ENCODE data around the gene TSHZ3. TPM values are rescaled to one million over a fixed set of nuclear protein-coding genes. Genes with fewer than 3 reads are reported as not detected.

The TSHZ3 gene
- total RNA-seq, 1 experiment from 2014 or later = 3.2 TPM

DNA sequence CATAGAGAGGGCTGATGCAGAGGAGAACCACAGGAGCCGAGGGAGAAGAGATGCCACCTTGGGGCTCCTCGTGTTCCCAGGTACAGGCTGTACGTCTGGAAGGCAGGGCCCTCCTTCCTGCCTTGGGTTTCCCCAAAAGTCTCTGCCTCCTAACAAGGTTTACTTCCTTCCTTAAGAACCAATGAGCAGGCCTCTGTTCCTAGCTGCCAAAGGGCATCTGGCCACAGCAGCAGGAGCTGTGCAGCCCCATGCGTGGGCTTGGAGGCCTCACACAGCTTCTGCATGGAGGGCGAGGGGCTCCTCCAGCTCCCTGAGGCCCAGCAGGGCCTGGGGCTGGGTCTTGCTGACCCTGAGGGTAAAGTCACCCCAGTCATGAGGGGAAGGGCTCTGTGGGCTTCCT, 40.6 kb upstream of the TSHZ3 start:
- Histone ChIP-seq H4K5ac (ENCODE audit: insufficient read length, low read depth, low read length) (no peak overlapping the region), H3K23ac (ENCODE audit: insufficient read length, low read depth, low read length) (no peak overlapping the region), H2AK5ac (ENCODE audit: insufficient read length, low read length) (no peak overlapping the region), H3K79me2 (ENCODE audit: insufficient read depth, low read length) (no peaks in the 10 kb centered on the region), H3K4ac (ENCODE audit: low read depth, low read length) (no peak overlapping the region), H3K27me3 (ENCODE audit: insufficient read depth, low read length) (no peaks in the 10 kb centered on the region), H3K4me2 (ENCODE audit: insufficient read depth, insufficient read length, low read length) (no peak overlapping the region), H2BK120ac (ENCODE audit: low read depth, low read length, poor library complexity, severe bottlenecking) (no peak overlapping the region), H3K9me3 (ENCODE audit: control insufficient read depth, low read depth, low read length) (no peaks in the 10 kb centered on the region), H3T11ph (ENCODE audit: low read length) (no peak overlapping the region), H2BK20ac (ENCODE audit: low read depth, low read length, poor library complexity, severe bottlenecking) (no peak overlapping the region), H3K27ac (ENCODE audit: insufficient read length, low read depth, low read length) (no peak overlapping the region), H4K8ac (replicated peaks; ENCODE audit: insufficient read length, low read depth, low read length) (no peak overlapping the region), H3K79me1 (ENCODE audit: insufficient read depth, low read depth, low read length, poor library complexity, severe bottlenecking) (no peaks in the 10 kb centered on the region), H3K18ac (ENCODE audit: insufficient read length, low read depth, low read length) (no peak overlapping the region), H2BK5ac (ENCODE audit: insufficient read length, low read length) (no peak overlapping the region), H3K56ac (ENCODE audit: insufficient read length, low read depth, low read length) (no peak overlapping the region), H2BK12ac (ENCODE audit: insufficient read length, low read depth, low read length) (no peak overlapping the region), H4K20me1 (ENCODE audit: control insufficient read depth, insufficient read depth, insufficient read length) (no peaks in the 10 kb centered on the region), H2BK15ac (ENCODE audit: low read depth, low read length) (no peak overlapping the region), H3K9ac (ENCODE audit: extremely low read depth, insufficient read length, low read length) (no peak overlapping the region), H2AFZ (ENCODE audit: low read length) (no peak overlapping the region), H3K23me2 (ENCODE audit: insufficient read length, low read depth, low read length, poor library complexity, severe bottlenecking) (no peaks in the 10 kb centered on the region), H4K91ac (ENCODE audit: insufficient read length, low read depth, low read length) (no peak overlapping the region), H3K14ac (ENCODE audit: insufficient read depth, low read length) (peak overlapping the region; percentile 41; the same call in 1 of the 2 replicates), H3K4me1 (ENCODE audit: insufficient read depth, low read length) (peaks cover 2% of the 10 kb centered on the region; the same call in 1 of the 2 replicates)
- TF ChIP-seq, protein P1, sequence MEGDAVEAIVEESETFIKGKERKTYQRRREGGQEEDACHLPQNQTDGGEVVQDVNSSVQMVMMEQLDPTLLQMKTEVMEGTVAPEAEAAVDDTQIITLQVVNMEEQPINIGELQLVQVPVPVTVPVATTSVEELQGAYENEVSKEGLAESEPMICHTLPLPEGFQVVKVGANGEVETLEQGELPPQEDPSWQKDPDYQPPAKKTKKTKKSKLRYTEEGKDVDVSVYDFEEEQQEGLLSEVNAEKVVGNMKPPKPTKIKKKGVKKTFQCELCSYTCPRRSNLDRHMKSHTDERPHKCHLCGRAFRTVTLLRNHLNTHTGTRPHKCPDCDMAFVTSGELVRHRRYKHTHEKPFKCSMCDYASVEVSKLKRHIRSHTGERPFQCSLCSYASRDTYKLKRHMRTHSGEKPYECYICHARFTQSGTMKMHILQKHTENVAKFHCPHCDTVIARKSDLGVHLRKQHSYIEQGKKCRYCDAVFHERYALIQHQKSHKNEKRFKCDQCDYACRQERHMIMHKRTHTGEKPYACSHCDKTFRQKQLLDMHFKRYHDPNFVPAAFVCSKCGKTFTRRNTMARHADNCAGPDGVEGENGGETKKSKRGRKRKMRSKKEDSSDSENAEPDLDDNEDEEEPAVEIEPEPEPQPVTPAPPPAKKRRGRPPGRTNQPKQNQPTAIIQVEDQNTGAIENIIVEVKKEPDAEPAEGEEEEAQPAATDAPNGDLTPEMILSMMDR (conservative IDR thresholded peaks at IDR 0.05) = no peak
- Mint-ChIP-seq H3K27ac (no peak overlapping the region), H3K27me3 (ENCODE audit: low read depth) (no peaks in the 10 kb centered on the region), H3K4me3 (no peak overlapping the region), H3K9me3 (0 out of 5 replicates have a peak, but pooled peaks cover 0 to 2% of the 10 kb centered on the region in 2 experiments), H3K4me1 (peaks cover 17 to 24% of the 10 kb centered on the region in 2 experiments), H3K36me3 (ENCODE audit: insufficient read depth in 1 of 3, low read depth in 3 of 3) (no peaks in the 10 kb centered on the region)
- no peak for DNase-seq
- no CpG with 5 or more reads among the region's 5 CpGs for WGBS (ENCODE audit: extremely low coverage, insufficient read length, low lambda C conversion rate)
